Naive thymus-derived CD4-positive, alpha-beta T cell (primary cell): ENCODE measurements around the gene SSBP3. TPM values are rescaled to one million over a fixed set of nuclear protein-coding genes. Genes with fewer than 3 reads are reported as not detected.
A peak's percentile ranks its signal among the peaks of the same experiment; 100 is the strongest.

Experiments
- ATAC-seq: fragments of 150-1000 bp; cut with Tn5 transposase; 2 replicates; pipeline ENCODE4 v1.10.0; 2021; ENCODE audit warnings: mild to moderate bottlenecking, moderate library complexity
- CTCF ChIA-PET: fragments of 350-600 bp; sonication (Branson Sonifier 250); formaldehyde crosslinking; loops from one replicate; lab custom pipeline; 2021; ENCODE audit warnings: antibody characterized with exemption; lab: Charles Lee
- POLR2A ChIA-PET: fragments of 350-600 bp; sonication (Branson Sonifier 250); formaldehyde crosslinking; loops from one replicate; lab custom pipeline; 2021; ENCODE audit warnings: antibody characterized with exemption, inconsistent platforms; lab: Charles Lee
- DNase-seq, 9 donors: peaks; one replicate each; pipeline versions ENCODE4 v3.0.0 to v3.0.0-alpha.2; 2020 to 2022; ENCODE audit warnings: mixed read lengths in 1 of 9
- H3K27ac ChIP-seq: one replicate; pipeline ENCODE4 v1.7.0; 2013; ENCODE audit warnings: mild to moderate bottlenecking, low read depth, low read length, moderate library complexity
- H3K27me3 ChIP-seq, 2 donors: one replicate each; pipeline ENCODE4 v1.7.0; 2013; ENCODE audit warnings: low read length in 2 of 2, mild to moderate bottlenecking in 2 of 2, moderate library complexity in 2 of 2; ENCODE audit not compliant: control insufficient read depth in 2 of 2, insufficient read depth in 2 of 2
- H3K36me3 ChIP-seq, 3 experiments: 1 replicate in 2 of 3; 2 replicates in 1 of 3; pipeline ENCODE4 v1.7.0; 2013; ENCODE audit warnings: low read length in 3 of 3, mild to moderate bottlenecking in 3 of 3, moderate library complexity in 1 of 3; ENCODE audit not compliant: insufficient read depth in 3 of 3, control insufficient read depth in 2 of 3
- H3K4me1 ChIP-seq, 2 donors: one replicate each; pipeline ENCODE4 v1.7.0; 2013; ENCODE audit warnings: low read length in 2 of 2, mild to moderate bottlenecking in 2 of 2, moderate library complexity in 1 of 2; ENCODE audit not compliant: control insufficient read depth in 2 of 2, insufficient read depth in 2 of 2
- H3K4me3 ChIP-seq: 2 replicates; pipeline ENCODE4 v1.7.0; 2013; ENCODE audit warnings: mild to moderate bottlenecking, low read length
- H3K9me3 ChIP-seq, 3 experiments: 1 replicate in 2 of 3; 2 replicates in 1 of 3; pipeline ENCODE4 v1.7.0; 2013; ENCODE audit warnings: low read length in 3 of 3; ENCODE audit not compliant: control insufficient read depth in 2 of 3
- H3K27ac Mint-ChIP-seq, 9 donors: one replicate each; pipeline ENCODE4 v1.8.0; 2020 to 2022; ENCODE audit warnings: mixed read lengths in 9 of 9, mild to moderate bottlenecking in 8 of 9, moderate library complexity in 5 of 9, inconsistent platforms in 2 of 9
- H3K27me3 Mint-ChIP-seq, 5 donors: one replicate each; pipeline ENCODE4 v1.8.0; 2021 to 2022; ENCODE audit warnings: mixed read lengths in 5 of 5, mild to moderate bottlenecking in 1 of 5
- H3K36me3 Mint-ChIP-seq, 5 donors: one replicate each; pipeline ENCODE4 v1.8.0; 2020 to 2022; ENCODE audit warnings: mixed read lengths in 5 of 5, mild to moderate bottlenecking in 3 of 5, inconsistent platforms in 1 of 5
- H3K4me1 Mint-ChIP-seq, 7 donors: one replicate each; pipeline ENCODE4 v1.8.0; 2020 to 2022; ENCODE audit warnings: mixed read lengths in 7 of 7, mild to moderate bottlenecking in 3 of 7, inconsistent platforms in 1 of 7
- H3K4me3 Mint-ChIP-seq, 10 donors: one replicate each; pipeline ENCODE4 v1.8.0; 2020 to 2022; ENCODE audit warnings: mild to moderate bottlenecking in 10 of 10, mixed read lengths in 10 of 10, moderate library complexity in 6 of 10, inconsistent platforms in 2 of 10
- H3K9me3 Mint-ChIP-seq, 11 donors: one replicate each; pipeline ENCODE4 v1.8.0; 2020 to 2022; ENCODE audit warnings: mixed read lengths in 11 of 11, mild to moderate bottlenecking in 4 of 11, inconsistent platforms in 1 of 11, moderate library complexity in 1 of 11
- intact Hi-C, 2 donors: fragments of 100-400 bp; cut with micrococcal nuclease; formaldehyde crosslinking; loops; one replicate each; pipeline ENCODE4 v1.15.1; 2023
- polyA plus RNA-seq, 2 donors: library from polyadenylated mRNA; unstranded; fragments of 300-500 nt; fragmentation: Illumina TruSeq; gene quantifications; one replicate each; pipeline ENCODE4 v1.2.3, GENCODE V29; 2021
- total RNA-seq, 6 experiments: library from RNA in 5 of 6; stranded (reverse) in 5 of 6; gene quantifications; 1 replicate in 5 of 6; 2 replicates in 1 of 6; pipeline ENCODE4 v1.2.3 and lab custom pipeline; 2021 to 2026

Gene SSBP3
- total and polyA plus RNA-seq, 7 experiments from 2014 or later, result 19.4 to 124 (median 80.5) TPM

GRCh38 chr1:54190526-54190925 lies 215.7 kb downstream of the SSBP3 start:
- Mint-ChIP-seq H3K9me3 (peaks cover 0 to 2% (median 0%) of the 10 kb centered on the region in 11 donors), H3K4me3 (no peak overlapping the region), H3K27me3 (no peaks in the 10 kb centered on the region), H3K27ac (no peak overlapping the region), H3K36me3 (peaks cover 5 to 56% (median 19%) of the 10 kb centered on the region in 5 donors), H3K4me1 (peaks cover 0 to 1% (median 0%) of the 10 kb centered on the region in 7 donors)
- Histone ChIP-seq H3K36me3 (peaks cover 0 to 53% (median 0%) of the 10 kb centered on the region in 3 experiments), H3K4me1 (no peaks in the 10 kb centered on the region), H3K27ac (no peak overlapping the region), H3K4me3 (no peak overlapping the region), H3K9me3 (no peaks in the 10 kb centered on the region), H3K27me3 (no peaks in the 10 kb centered on the region)
- no peak for ATAC-seq
- intact Hi-C loops, result no loop called here
- CTCF ChIA-PET, result no interaction called here
- DNase-seq, result no peak
- POLR2A ChIA-PET, result interaction anchor here (0.7 kb wide), 1 partner anchor 9 kb away, joined by 3 read pairs; the partner anchor contains the start of genes CYB5RL and MRPL37

GRCh38 chr1:54188291-54188690 lies 217.9 kb downstream of the SSBP3 start:
- Mint-ChIP-seq H3K27ac (peak overlapping the region in 1 of 9 donors; percentile 17), H3K9me3 (peaks cover 0 to 4% (median 0%) of the 10 kb centered on the region in 11 donors), H3K36me3 (peaks cover 5 to 52% (median 24%) of the 10 kb centered on the region in 5 donors), H3K4me3 (no peak overlapping the region), H3K4me1 (peaks cover 0 to 1% (median 0%) of the 10 kb centered on the region in 7 donors), H3K27me3 (no peaks in the 10 kb centered on the region)
- ChIA-PET CTCF (no interaction called here), POLR2A (no interaction called here)
- intact Hi-C loops, result no loop called here
- Histone ChIP-seq H3K36me3 (peaks cover 0 to 48% (median 0%) of the 10 kb centered on the region in 3 experiments), H3K9me3 (no peaks in the 10 kb centered on the region), H3K27ac (no peak overlapping the region), H3K4me3 (no peak overlapping the region), H3K4me1 (no peaks in the 10 kb centered on the region), H3K27me3 (no peaks in the 10 kb centered on the region)
- DNase-seq, result no peak
- no peak for ATAC-seq

GRCh38 chr1:54186056-54186455 lies 220.1 kb downstream of the SSBP3 start:
- H3K4me1 Mint-ChIP-seq, result no peaks in the 10 kb centered on the region
- H3K27ac Mint-ChIP-seq, result peak overlapping the region in 1 of 9 donors; percentile 14
- Histone ChIP-seq H3K27ac (no peak overlapping the region), H3K9me3 (no peaks in the 10 kb centered on the region), H3K27me3 (no peaks in the 10 kb centered on the region), H3K4me1 (no peaks in the 10 kb centered on the region), H3K4me3 (no peak overlapping the region), H3K36me3 (peaks cover 0 to 45% (median 0%) of the 10 kb centered on the region in 3 experiments)
- ChIA-PET POLR2A (no interaction called here), CTCF (no interaction called here)
- H3K36me3 Mint-ChIP-seq, result peaks cover 5 to 55% (median 17%) of the 10 kb centered on the region in 5 donors
- DNase-seq (no peak), ATAC-seq (no peak)
- intact Hi-C loops, result no loop called here
- H3K27me3 Mint-ChIP-seq, result no peaks in the 10 kb centered on the region
- H3K9me3 Mint-ChIP-seq, result peaks cover 0 to 4% (median 0%) of the 10 kb centered on the region in 11 donors
- no peak overlapping the region for H3K4me3 Mint-ChIP-seq

- no peak overlapping the region for H3K4me3 Mint-ChIP-seq
- peaks cover 0 to 4% (median 0%) of the 10 kb centered on the region in 11 donors for H3K9me3 Mint-ChIP-seq
- Histone ChIP-seq H3K27ac (no peak overlapping the region), H3K36me3 (peaks cover 0 to 36% (median 0%) of the 10 kb centered on the region in 3 experiments), H3K4me1 (no peaks in the 10 kb centered on the region), H3K27me3 (no peaks in the 10 kb centered on the region), H3K4me3 (no peak overlapping the region), H3K9me3 (no peaks in the 10 kb centered on the region)
- no peaks in the 10 kb centered on the region for H3K4me1 Mint-ChIP-seq
- DNase-seq (no peak), ATAC-seq (no peak)
- no peaks in the 10 kb centered on the region for H3K27me3 Mint-ChIP-seq
- H3K36me3 Mint-ChIP-seq, result peaks cover 2 to 37% (median 10%) of the 10 kb centered on the region in 5 donors
- intact Hi-C loops, result loop anchor here (1.0 to 5.0 kb wide), 4 partner anchors 222 to 309 kb away; no protein-coding TSS in a partner anchor
- peak overlapping the region in 1 of 9 donors; percentile 17 for H3K27ac Mint-ChIP-seq
- POLR2A ChIA-PET, result no interaction called here
- CTCF ChIA-PET, result interaction anchor here (1.2 to 1.4 kb wide), 2 partner anchors 308 to 313 kb away, joined by 3 to 8 read pairs; no protein-coding TSS in a partner anchor
These were observed 225.4 kb downstream of the SSBP3 start for GRCh38 chr1:54180701-54181360.

- H3K27ac Mint-ChIP-seq, result no peak overlapping the region
- ChIA-PET CTCF (interaction anchor here (1.0 kb wide), 1 partner anchor 309 kb away, joined by 4 read pairs; no protein-coding TSS in a partner anchor), POLR2A (no interaction called here)
These were observed 227.7 kb downstream of the SSBP3 start for GRCh38 chr1:54178296-54179070.

GRCh38 chr1:54177726-54178125 lies 228.5 kb downstream of the SSBP3 start:
- ChIA-PET CTCF (no interaction called here), POLR2A (no interaction called here)
- no peaks in the 10 kb centered on the region for H3K27me3 Mint-ChIP-seq
- H3K4me3 Mint-ChIP-seq, result no peak overlapping the region
- DNase-seq (no peak), ATAC-seq (no peak)
- H3K27ac Mint-ChIP-seq, result no peak overlapping the region
- Histone ChIP-seq H3K36me3 (peaks cover 0 to 37% (median 0%) of the 10 kb centered on the region in 3 experiments), H3K9me3 (no peaks in the 10 kb centered on the region), H3K27ac (no peak overlapping the region), H3K4me1 (no peaks in the 10 kb centered on the region), H3K27me3 (no peaks in the 10 kb centered on the region), H3K4me3 (no peak overlapping the region)
- peaks cover 0 to 8% (median under 1%) of the 10 kb centered on the region in 7 donors for H3K4me1 Mint-ChIP-seq
- H3K9me3 Mint-ChIP-seq, result no peaks in the 10 kb centered on the region
- peaks cover 0 to 30% (median 4%) of the 10 kb centered on the region in 5 donors for H3K36me3 Mint-ChIP-seq
- intact Hi-C loops, result no loop called here

More at GRCh38 chr1:54178296-54179070, 227.7 kb downstream of the SSBP3 start:
- no peak for ATAC-seq
- intact Hi-C loops, result no loop called here
- Histone ChIP-seq H3K9me3 (no peaks in the 10 kb centered on the region), H3K4me3 (no peak overlapping the region), H3K27me3 (no peaks in the 10 kb centered on the region), H3K4me1 (no peaks in the 10 kb centered on the region), H3K36me3 (peaks cover 0 to 37% (median 0%) of the 10 kb centered on the region in 3 experiments), H3K27ac (no peak overlapping the region)
- H3K4me3 Mint-ChIP-seq, result no peak overlapping the region
- H3K27me3 Mint-ChIP-seq, result no peaks in the 10 kb centered on the region
- H3K4me1 Mint-ChIP-seq, result peaks cover 0 to 7% (median 0%) of the 10 kb centered on the region in 7 donors
- no peak for DNase-seq
- H3K36me3 Mint-ChIP-seq, result peaks cover 0 to 27% (median 4%) of the 10 kb centered on the region in 5 donors
- H3K9me3 Mint-ChIP-seq, result no peaks in the 10 kb centered on the region
